ENCODE results near the gene PCDHGA9.
A peak's percentile ranks its signal among the peaks of the same experiment; 100 is the strongest.

- TF ChIP-seq POLR2A (IDR thresholded peaks at IDR 0.05) (no peak), CTCF (IDR thresholded peaks at IDR 0.05) (peak in 1 of 6 experiments; percentile 31)
These were observed 28.8 kb upstream of the PCDHGA9 start, which contains the start of gene PCDHGA6 for GRCh38 chr5:141373673-141374317.
